GM06990 (cell line): ENCODE results near the gene ZNF445.

Source experiments
- DNase-seq: peaks from one replicate; pipeline ENCODE4 v3.0.0-alpha.2; 2011; ENCODE audit not compliant: insufficient read length; ENCODE audit errors: extremely low read depth
- H3K27me3 ChIP-seq: replicated peaks from 2 replicates; pipeline ENCODE4 v1.6.0; 2011; ENCODE audit warnings: low read length; ENCODE audit not compliant: control insufficient read depth, insufficient read depth
- H3K36me3 ChIP-seq: 2 replicates; pipeline ENCODE4 v1.5.1; 2011; ENCODE audit warnings: low read length; ENCODE audit not compliant: control insufficient read depth, insufficient read depth
- H3K4me3 ChIP-seq: replicated peaks from 2 replicates; pipeline ENCODE4 v1.5.1; 2011; ENCODE audit warnings: low read depth, mild to moderate bottlenecking, control low read depth, low read length
- CTCF ChIP-seq: IDR thresholded peaks from 2 replicates; pipeline ENCODE4 v1.5.1; 2011; ENCODE audit warnings: low read length, control low read depth, mild to moderate bottlenecking, inconsistent platforms; ENCODE audit not compliant: insufficient read depth, poor library complexity, severe bottlenecking

The ZNF445 gene

GRCh38 chr3:44429459-44429858 is 48.0 kb downstream of the ZNF445 start:
- H3K36me3 ChIP-seq: no peaks in the 10 kb centered on the region
- H3K4me3 ChIP-seq: no peak overlapping the region
- no peaks in the 10 kb centered on the region for H3K27me3 ChIP-seq
- no peak for TF ChIP-seq CTCF
- DNase-seq: no peak

- no peak for DNase-seq
- Histone ChIP-seq H3K36me3 (no peaks in the 10 kb centered on the region), H3K4me3 (no peak overlapping the region), H3K27me3 (no peaks in the 10 kb centered on the region)
- no peak for TF ChIP-seq CTCF
These were observed 48.6 kb downstream of the ZNF445 start for GRCh38 chr3:44428910-44429309.

- DNase-seq: no peak
- TF ChIP-seq CTCF: no peak
- Histone ChIP-seq H3K4me3 (no peak overlapping the region), H3K27me3 (no peaks in the 10 kb centered on the region), H3K36me3 (no peaks in the 10 kb centered on the region)
These were observed 49.8 kb downstream of the ZNF445 start for GRCh38 chr3:44427683-44428082.

GRCh38 chr3:44424758-44425157 is 52.7 kb downstream of the ZNF445 start:
- peak; percentile 29 for DNase-seq
- Histone ChIP-seq H3K27me3 (no peaks in the 10 kb centered on the region), H3K4me3 (no peak overlapping the region), H3K36me3 (no peaks in the 10 kb centered on the region)
- TF ChIP-seq CTCF: no peak

- no peak for TF ChIP-seq CTCF
- H3K4me3 ChIP-seq: no peak overlapping the region
- H3K27me3 ChIP-seq: no peaks in the 10 kb centered on the region
- no peaks in the 10 kb centered on the region for H3K36me3 ChIP-seq
- DNase-seq: no peak
These were observed 56.2 kb downstream of the ZNF445 start for GRCh38 chr3:44421280-44421679.

- no peak for DNase-seq
- H3K4me3 ChIP-seq: no peak overlapping the region
- H3K27me3 ChIP-seq: no peaks in the 10 kb centered on the region
- no peak for TF ChIP-seq CTCF
- no peaks in the 10 kb centered on the region for H3K36me3 ChIP-seq
These were observed 56.8 kb downstream of the ZNF445 start for GRCh38 chr3:44420676-44421075.
